ES-I3 (cell line): ENCODE results near the gene CDC42BPG.

Experiments
- H3K36me3 ChIP-seq: 2 replicates; pipeline ENCODE4 v1.6.1; 2013; ENCODE audit warnings: mild to moderate bottlenecking, low read length, control low read depth, moderate library complexity; ENCODE audit not compliant: insufficient read depth
- H3K4me1 ChIP-seq: 2 replicates; pipeline ENCODE4 v1.6.1; 2013; ENCODE audit warnings: mild to moderate bottlenecking, control low read depth, low read length; ENCODE audit not compliant: insufficient read depth
- H3K9ac ChIP-seq: 2 replicates; pipeline ENCODE4 v1.6.1; 2013; ENCODE audit warnings: low read depth, mild to moderate bottlenecking, low read length, moderate library complexity
- H3K9me3 ChIP-seq: 2 replicates; pipeline ENCODE4 v1.6.1; 2013; ENCODE audit warnings: mild to moderate bottlenecking, low read length, moderate library complexity; ENCODE audit not compliant: control insufficient read depth, insufficient read depth

CDC42BPG gene

GRCh38 chr11:64810271-64810890, 34.1 kb downstream of the CDC42BPG start, which contains the start of gene MEN1:
MEN1 (minus strand) TSS chr11:64810551; CDS start chr11:64810109, 442 bp downstream.
- Histone ChIP-seq H3K4me1 (no peaks in the 10 kb centered on the region), H3K9ac (peak within 1 kb of the TSS; percentile 91), H3K9me3 (no peaks in the 10 kb centered on the region), H3K36me3 (peaks cover 2% of the 10 kb centered on the region; the same call in 1 of the 2 replicates)

- H3K4me1 ChIP-seq, result no peaks in the 10 kb centered on the region
- peaks cover 4% of the 10 kb centered on the region; the same call in 1 of the 2 replicates for H3K36me3 ChIP-seq
- H3K9ac ChIP-seq, result peak overlapping the region; percentile 91
- no peaks in the 10 kb centered on the region for H3K9me3 ChIP-seq
These were observed 34.6 kb downstream of the CDC42BPG start for GRCh38 chr11:64809781-64810241.

DNA sequence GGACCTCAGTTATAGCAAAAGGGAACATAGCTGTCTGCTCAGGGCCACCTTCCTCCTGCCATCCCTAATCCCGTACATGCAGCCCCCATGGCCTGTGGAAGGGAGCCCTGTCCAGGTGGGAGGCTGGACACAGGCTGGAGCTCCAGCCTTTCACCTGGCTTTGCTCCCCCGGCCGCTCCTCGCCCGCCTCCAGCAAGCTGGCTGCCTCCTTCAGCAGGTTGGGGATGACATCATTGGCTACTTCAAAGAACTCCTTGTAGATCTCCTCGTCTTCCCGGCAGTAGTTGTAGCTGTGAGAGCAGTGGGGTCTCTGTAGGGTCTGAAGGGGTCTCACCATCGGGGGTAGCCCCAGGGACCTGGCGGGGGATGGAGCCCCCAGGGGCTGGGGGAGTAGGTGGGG, 39.0 kb downstream of the CDC42BPG start:
- no peaks in the 10 kb centered on the region for H3K9me3 ChIP-seq
- peaks cover 9% of the 10 kb centered on the region; the same call in 1 of the 2 replicates for H3K4me1 ChIP-seq
- H3K9ac ChIP-seq, result no peak overlapping the region
- peaks cover 4% of the 10 kb centered on the region; the same call in 1 of the 2 replicates for H3K36me3 ChIP-seq

- H3K9ac ChIP-seq, result peak overlapping the region; percentile 96; the same call in 1 of the 2 replicates
- no peaks in the 10 kb centered on the region for H3K9me3 ChIP-seq
- peaks cover 4% of the 10 kb centered on the region; the same call in 1 of the 2 replicates for H3K36me3 ChIP-seq
- H3K4me1 ChIP-seq, result peaks cover 9% of the 10 kb centered on the region; the same call in 1 of the 2 replicates
These were observed 39.9 kb downstream of the CDC42BPG start for GRCh38 chr11:64804346-64805210.

DNA sequence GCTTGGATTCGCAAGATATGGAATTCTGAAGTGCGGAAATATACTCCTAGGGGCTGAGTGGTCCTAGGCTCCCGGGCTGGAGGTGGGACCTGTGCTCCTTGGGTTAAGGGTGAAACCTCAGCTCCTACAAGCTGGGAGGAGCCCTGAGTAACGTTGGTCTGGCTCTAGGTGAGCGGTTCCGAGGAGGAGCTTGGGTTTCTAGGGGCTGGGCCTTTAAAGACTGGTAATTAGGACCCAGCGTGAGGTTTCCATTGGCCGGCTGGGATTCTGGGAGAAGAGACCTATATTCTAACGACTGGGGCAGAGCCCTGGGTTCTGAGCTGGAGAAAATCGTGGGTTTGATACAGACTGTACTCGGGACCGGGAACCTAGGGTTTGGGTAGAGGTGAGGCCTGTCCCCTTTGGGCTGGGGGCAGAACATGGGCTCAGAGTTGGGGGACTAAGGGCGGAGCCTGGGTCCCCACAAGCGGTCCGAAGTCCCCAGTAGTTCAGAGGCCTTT, 40.6 kb downstream of the CDC42BPG start:
- Histone ChIP-seq H3K4me1 (peaks cover 9% of the 10 kb centered on the region; the same call in 1 of the 2 replicates), H3K9me3 (no peaks in the 10 kb centered on the region), H3K9ac (peak overlapping the region; percentile 96), H3K36me3 (peaks cover 4% of the 10 kb centered on the region; the same call in 1 of the 2 replicates)

GRCh38 chr11:64803158-64803845, 41.2 kb downstream of the CDC42BPG start, which contains the start of gene MAP4K2:
MAP4K2 (minus strand) TSS chr11:64803214; CDS start chr11:64803149, 65 bp downstream.
- peaks cover 9% of the 10 kb centered on the region; the same call in 1 of the 2 replicates for H3K4me1 ChIP-seq
- H3K36me3 ChIP-seq, result peaks cover 4% of the 10 kb centered on the region; the same call in 1 of the 2 replicates

DNA sequence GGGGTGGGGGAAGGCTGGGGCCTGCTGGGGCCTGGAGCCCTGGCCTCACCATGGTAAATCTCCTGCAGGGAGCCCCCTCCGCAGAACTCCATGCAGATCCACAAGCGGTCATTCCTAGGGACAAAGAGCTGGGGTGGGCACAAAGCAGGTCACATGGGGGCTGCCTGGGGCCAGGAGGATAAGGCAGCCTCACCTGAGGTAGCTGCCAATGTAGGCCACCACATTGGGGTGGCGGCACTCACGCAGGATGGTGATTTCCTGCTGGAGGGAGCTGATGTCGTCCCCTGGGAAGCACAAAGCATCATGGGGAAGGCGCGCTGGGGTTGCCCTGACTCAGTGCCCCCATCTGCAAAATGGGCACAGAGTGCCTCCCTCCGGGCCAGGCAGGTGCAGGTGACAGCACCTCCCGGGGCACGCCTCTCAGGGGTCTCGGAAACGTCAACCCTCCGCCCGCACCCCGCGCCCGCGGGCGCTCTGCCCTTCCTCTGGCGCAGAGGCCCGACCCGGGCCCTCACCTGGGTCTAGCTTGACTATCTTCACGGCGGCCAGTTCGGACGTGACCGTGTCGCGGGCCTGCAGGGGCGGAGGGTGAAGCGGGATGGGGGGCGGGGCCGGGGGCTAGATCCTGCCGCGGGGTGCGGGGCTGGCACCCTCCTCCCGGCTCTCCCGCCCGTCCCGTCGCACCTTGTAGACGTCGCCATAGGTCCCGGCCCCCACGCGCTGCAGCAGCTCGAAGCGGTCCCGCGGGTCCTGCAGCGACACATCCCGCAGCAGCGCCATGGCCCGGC, 41.9 kb downstream of the CDC42BPG start:
- H3K4me1 ChIP-seq, result peaks cover 9% of the 10 kb centered on the region; the same call in 1 of the 2 replicates
- H3K9me3 ChIP-seq, result no peaks in the 10 kb centered on the region
- peak overlapping the region; percentile 68; the same call in 1 of the 2 replicates for H3K9ac ChIP-seq
- H3K36me3 ChIP-seq, result peaks cover 4% of the 10 kb centered on the region; the same call in 1 of the 2 replicates

More at GRCh38 chr11:64803158-64803845, 41.2 kb downstream of the CDC42BPG start, which contains the start of gene MAP4K2:
- Histone ChIP-seq H3K9me3 (no peaks in the 10 kb centered on the region), H3K9ac (peak within 1 kb of the TSS; percentile 96)

- H3K9me3 ChIP-seq, result no peaks in the 10 kb centered on the region
- no peak overlapping the region; the same call in 1 of the 2 replicates for H3K9ac ChIP-seq
- H3K36me3 ChIP-seq, result peaks cover 4% of the 10 kb centered on the region; the same call in 1 of the 2 replicates
- peaks cover 9% of the 10 kb centered on the region; the same call in 1 of the 2 replicates for H3K4me1 ChIP-seq
These were observed 42.7 kb downstream of the CDC42BPG start for GRCh38 chr11:64801561-64802369.

GRCh38 chr11:64801158-64801464, 43.3 kb downstream of the CDC42BPG start:
- H3K9me3 ChIP-seq, result no peaks in the 10 kb centered on the region
- H3K9ac ChIP-seq, result no peak overlapping the region
- H3K36me3 ChIP-seq, result peaks cover 4% of the 10 kb centered on the region; the same call in 1 of the 2 replicates
- peaks cover 9% of the 10 kb centered on the region; the same call in 1 of the 2 replicates for H3K4me1 ChIP-seq

- no peak overlapping the region for H3K9ac ChIP-seq
- H3K36me3 ChIP-seq, result peaks cover 3% of the 10 kb centered on the region; the same call in 1 of the 2 replicates
- H3K4me1 ChIP-seq, result peaks cover 9% of the 10 kb centered on the region; the same call in 1 of the 2 replicates
- no peaks in the 10 kb centered on the region for H3K9me3 ChIP-seq
These were observed 43.9 kb downstream of the CDC42BPG start for GRCh38 chr11:64800303-64801157.

- Histone ChIP-seq H3K9me3 (no peaks in the 10 kb centered on the region), H3K9ac (no peak overlapping the region), H3K36me3 (no peaks in the 10 kb centered on the region; the same call in 1 of the 2 replicates), H3K4me1 (peaks cover 9% of the 10 kb centered on the region; the same call in 1 of the 2 replicates)
These were observed 44.7 kb downstream of the CDC42BPG start for GRCh38 chr11:64799623-64800302.
